HG03520 (cell line): ENCODE data around the gene RIF1.

Experiments used
- ATAC-seq: cut with Tn5 transposase; IDR thresholded peaks from one replicate; pipeline ENCODE4 v1.9.1; 2021; ENCODE audit warnings: mild to moderate bottlenecking, moderate library complexity; ENCODE audit not compliant: unreplicated experiment

The RIF1 gene

DNA sequence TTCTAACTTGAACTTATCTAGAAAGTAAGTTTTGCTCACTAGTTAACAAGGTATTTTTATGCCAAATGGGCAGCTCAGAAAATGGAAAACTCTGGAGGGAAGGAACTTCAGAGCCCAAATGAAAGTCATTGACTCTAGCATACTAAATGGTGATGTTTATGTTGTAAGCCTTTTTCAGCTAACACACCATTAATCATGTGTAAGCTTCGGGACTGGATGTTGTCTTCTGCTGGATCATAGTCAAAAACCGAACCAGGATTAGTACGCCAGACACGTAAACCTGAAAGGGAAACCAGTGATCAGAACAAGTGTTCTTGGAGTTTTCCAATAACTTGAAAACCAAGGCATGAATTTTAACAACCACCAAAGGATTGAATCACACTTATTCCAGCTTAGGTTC lies 81.8 kb downstream of the RIF1 start:
- no peak for ATAC-seq

- no peak for ATAC-seq
These were observed 88.5 kb downstream of the RIF1 start for GRCh38 chr2:151498178-151498577.

DNA sequence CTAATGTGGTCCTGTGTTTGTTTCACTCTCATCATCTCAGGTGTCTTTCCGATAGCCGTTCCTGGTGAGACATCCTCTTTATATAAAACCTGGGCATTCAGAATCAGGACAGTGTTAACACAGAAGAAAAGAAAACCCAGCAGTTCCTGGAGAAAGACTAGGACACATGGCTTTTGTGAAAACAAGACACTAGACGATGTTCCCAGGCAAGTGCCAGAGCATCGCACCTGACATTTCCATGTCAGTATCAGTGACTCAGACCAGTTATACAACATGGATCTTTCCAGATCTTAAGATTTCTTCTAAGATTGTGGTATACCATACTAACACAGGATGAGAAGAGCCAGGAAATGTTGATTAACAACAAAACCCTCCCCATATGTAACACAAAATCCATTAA lies 96.5 kb downstream of the RIF1 start:
- no peak for ATAC-seq

GRCh38 chr2:151508519-151508918 lies 98.8 kb downstream of the RIF1 start:
- no peak for ATAC-seq

DNA sequence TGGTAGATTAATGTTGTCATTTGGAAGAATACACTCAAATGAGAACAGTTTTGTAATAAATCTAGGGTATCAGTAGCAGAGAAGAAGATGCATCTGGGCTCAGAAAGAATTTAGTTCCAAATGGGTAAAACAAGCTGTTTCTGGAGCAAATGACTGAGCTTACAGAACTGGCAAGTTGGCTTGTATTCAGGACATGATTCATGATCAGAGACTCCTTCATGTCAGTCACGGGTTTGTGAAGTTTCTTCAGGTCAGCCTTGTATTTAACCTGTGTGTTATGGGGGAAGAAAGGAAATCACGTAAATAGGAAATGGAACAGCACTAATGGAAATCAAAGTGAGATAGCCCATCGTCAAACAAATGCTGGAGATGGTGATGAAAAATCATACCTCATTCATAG lies 109.1 kb downstream of the RIF1 start:
- ATAC-seq = no peak

GRCh38 chr2:151520976-151521375 lies 111.3 kb downstream of the RIF1 start:
- no peak for ATAC-seq

DNA sequence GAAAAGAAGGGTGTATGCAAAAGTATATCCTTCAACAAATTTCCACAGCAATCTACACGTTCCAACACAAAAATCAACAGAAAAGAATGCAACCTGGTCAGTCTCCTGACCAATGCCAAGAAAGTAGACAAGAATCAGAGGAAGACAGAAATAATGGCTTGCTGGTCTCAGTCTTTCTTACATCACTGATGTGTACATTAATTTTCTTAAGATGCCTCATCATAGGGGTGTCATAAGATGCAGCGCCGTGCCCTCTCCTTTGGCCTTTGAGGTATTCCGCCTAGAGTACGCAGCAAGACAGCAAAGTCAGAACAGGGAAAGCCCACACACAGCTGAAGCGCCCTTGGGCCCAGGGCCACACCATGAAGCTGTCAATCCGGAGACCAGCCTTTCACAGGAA lies 112.9 kb downstream of the RIF1 start:
- no peak for ATAC-seq

GRCh38 chr2:151523850-151524249 lies 114.1 kb downstream of the RIF1 start:
- ATAC-seq = no peak

DNA sequence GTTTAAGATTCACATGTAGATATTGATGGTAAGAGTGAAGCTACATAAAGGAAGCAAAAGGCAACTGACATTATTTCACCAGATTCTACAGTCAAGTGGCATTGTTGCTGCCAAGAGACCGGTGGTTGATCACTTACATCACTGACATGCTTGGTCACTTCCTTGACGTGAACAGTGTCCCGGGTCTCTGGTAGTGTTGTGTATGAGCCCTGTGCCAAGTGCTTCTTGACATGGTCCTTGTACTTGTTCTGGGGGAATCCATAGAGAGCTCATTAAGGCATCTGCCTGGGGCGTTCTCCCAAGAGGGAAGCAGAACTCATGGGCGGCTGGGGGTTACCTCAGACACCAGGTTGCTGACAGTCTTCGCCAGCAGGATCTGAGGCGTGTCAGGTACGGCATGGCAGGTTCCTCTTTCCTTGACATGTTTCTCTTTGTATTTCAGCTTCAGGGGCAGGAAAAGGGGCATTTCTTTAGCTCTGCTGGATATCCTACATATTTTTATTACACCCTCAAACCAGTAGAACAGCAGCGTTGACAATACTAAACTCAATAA lies 116.2 kb downstream of the RIF1 start:
- no peak for ATAC-seq

- ATAC-seq = no peak
These were observed 116.9 kb downstream of the RIF1 start for GRCh38 chr2:151526572-151527090.
